CD4-positive, alpha-beta T cell treated with Interleukin-15 for 4 hours (primary cell): ENCODE data around the gene FRS3.

Experiments used
- DNase-seq: peaks from one replicate; pipeline ENCODE4 v3.0.0-alpha.2; 2020; ENCODE audit warnings: low spot score

FRS3 gene

DNA sequence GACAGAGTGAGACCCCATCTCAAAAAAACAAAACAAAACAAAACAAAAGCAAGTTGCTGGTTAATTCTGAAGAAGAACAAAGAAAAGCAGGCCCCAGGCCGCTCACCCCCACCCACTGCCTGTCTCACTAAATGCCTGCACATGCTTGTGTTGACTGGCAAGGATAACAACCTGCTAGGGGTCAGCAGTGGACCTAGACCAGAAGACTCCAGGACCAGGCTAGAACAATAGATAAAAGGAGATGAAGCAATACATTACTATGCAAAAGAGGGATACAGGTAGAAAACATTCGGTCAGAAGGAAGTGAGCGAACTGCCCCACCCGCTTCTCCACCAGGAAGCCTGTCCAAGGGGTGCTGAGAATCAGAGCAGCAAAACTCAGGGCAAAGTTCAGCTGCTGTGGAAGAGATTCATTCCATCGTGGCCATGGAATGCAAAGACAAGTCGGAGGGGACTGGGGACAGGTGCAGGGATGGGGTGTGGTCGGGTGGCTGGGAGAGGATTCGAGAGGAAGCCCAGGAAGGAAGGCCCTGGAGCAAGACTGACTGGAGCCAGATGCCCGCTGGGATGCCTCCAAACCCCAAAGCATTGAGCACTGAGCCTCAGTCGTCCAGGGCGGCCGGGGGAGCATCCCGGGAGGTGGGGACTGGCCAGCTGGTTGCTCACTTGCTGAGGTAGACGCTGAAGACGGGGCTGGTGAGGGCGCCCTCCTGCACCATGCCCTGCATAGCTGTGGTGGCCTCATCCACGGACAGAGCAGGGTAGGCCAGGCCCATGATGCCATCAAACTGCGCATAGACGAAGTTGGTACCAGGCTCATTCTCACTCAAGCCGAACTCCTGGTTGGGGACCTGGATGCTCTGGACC lies 37.8 kb downstream of the FRS3 start:
- no peak for DNase-seq

DNA sequence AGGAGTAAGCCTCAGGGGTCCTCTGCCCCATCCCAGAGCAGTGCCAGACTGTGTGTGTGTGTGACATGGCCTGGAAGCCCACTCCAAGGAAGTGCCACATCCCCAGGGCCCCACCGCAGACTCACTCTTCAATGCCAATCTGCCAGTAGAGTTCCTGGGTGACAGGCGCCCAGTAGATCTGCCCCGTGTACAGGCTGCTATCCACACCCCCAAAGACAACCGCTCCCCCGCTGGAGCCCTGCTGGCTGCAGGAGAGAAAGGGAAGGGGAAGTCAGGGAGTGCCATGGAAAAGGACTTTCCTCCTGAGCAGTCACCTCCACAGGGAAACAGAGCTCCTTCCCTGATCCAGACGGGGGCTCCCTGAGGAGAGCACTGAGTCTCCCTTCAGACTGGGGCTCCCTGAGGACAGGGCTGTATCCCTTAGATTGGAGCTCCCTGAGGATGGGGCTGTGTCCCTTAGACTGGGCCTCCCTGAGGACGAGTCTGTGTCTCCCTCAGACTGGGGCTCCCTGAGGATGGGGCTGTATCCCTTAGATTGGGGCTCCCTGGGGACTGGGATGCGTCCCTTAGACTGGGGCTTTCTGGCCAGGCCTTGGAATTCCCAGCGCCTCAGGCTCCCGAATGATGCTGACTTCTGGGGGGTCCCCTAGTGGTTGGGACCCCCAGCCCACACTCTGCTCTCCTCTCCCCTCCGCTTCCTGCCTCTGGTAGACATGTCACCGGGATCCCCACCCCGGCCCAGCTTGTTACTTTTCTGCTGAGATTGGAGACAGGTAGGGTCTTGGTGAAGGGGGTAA lies 39.1 kb downstream of the FRS3 start:
- no peak for DNase-seq

- DNase-seq = no peak
These were observed 40.7 kb downstream of the FRS3 start for GRCh38 chr6:41739041-41739440.

DNA sequence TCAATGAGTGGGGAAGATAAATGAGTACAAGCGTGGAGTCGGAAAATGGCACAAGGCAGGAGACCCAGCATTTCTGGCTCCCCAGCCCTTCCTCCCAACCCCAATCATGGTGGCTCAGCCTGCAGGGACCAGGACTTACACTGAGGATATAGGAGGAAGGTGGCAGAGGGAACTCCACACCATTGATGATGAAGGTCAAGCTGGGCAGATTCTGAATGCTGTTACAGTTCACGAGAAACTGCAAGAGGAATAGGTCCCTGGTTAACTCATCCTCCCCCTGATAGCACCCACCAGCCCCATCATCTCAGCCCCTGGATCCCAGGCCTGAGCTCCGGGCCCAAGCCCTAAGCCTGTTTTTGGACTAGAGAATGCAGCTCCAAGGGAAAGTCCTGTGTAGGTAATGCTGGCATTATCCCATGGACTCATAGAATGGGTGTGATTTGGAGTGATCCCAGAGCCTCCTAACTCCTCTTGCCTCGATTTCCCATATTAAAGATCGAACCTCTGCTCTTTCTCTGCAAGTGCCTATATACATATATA lies 42.0 kb downstream of the FRS3 start:
- no peak for DNase-seq

GRCh38 chr6:41736800-41737555 lies 42.7 kb downstream of the FRS3 start:
- no peak for DNase-seq

GRCh38 chr6:41736186-41736733 lies 43.4 kb downstream of the FRS3 start:
- no peak for DNase-seq

- DNase-seq = peak; percentile 93
These were observed 44.1 kb downstream of the FRS3 start, which contains the start of gene TFEB for GRCh38 chr6:41735427-41736185. TSS of gene TFEB (minus strand) at chr6:41735608. CDS start at chr6:41691213, 44,395 bp downstream.

DNA sequence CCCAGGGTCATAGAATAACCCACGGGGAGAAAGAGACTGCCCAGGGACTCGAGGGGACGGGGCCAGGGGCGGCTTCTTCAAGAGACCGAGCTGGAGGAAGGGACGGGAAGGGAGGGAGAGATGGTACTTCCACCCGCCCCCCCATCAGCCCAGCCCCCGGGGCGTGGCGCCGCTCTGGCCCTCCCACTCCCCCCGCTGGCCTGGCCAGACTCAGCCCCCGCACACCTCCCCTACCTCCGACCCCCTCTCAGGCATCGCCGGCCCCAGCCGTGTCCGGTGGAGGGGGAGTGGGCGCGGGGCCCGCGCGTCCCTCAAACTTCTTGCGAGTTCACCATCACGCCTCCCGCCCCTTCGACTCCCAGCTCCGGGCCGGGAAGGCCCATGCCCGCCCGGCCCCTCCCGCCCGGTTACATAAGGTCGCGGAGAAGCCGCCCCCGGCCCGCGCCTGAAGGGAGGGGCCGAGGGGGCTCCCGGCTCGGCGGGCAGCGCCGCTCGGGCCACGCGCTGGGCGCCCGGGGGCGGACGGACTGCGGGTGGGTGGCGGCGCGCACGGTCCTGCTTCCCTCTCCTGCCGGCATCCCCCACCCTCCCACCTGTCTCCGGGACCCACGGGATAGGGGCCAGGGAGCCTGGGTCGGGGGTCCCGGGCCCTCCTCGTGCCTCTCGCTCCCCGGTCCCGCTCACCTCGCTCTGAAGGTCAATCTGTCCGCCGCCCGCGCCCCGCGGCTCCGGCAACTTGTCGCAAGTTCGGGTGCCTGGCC lies 44.9 kb downstream of the FRS3 start:
- DNase-seq = peak; percentile 65

GRCh38 chr6:41733707-41734665 lies 45.7 kb downstream of the FRS3 start:
- DNase-seq = peak; percentile 60

GRCh38 chr6:41733360-41733706 lies 46.4 kb downstream of the FRS3 start:
- DNase-seq = no peak

DNA sequence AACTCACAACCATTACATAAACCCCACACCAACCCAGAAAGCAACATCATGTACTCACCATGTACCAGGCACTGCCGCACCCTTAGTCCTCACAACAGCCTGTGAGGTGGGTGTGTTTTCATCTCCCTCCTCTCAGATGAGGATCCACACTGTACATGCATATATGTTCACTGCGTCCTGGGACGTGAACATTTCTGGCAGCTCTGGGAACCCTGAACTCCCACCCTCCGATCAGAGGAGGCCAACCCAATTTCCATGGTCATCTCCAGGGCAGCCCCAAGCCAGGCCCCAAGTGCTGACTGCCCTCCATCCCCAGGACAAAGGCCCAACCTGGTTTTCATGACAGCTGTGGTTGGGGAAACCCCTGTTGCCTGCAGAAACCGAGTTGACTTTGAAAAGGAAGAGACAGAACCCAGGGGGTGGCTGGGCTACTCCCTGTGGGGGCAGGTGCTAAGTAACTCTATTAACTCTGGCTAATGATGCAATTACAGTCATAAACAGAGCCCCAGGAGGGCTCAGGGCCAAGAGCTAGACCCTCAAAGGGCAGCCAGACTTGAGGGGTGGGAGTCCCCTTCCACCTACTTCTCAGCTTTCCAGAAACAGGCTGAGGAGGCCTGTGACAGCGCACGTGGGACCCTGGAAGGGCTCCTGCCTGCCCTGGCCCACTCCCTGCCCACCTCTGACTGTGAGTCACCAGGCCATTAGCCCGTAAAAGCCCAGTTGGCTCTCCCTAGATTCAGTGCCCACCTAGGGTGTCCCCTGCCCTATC lies 46.9 kb downstream of the FRS3 start:
- DNase-seq = peak; percentile 75

DNA sequence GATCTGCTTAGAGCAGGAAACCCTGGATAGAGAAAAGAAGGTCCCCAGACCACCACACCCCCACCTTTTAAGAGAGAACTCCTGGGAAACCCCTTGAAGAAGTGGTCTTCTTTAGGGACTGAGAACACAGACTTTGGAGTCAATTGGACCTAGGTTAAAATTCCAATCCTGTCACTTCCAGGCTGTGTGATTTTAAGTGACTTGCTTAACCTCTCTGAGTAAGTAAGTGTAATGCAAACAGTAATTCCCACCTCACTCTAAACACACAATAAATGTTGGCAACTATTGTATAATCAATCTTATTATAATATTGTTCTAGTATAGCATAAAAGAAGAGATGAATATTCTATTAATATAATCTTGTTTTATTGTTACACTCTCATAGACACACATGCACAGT lies 47.6 kb downstream of the FRS3 start:
- no peak for DNase-seq

- DNase-seq = no peak
These were observed 48.1 kb downstream of the FRS3 start for GRCh38 chr6:41731561-41732086.

- DNase-seq = no peak
These were observed 48.9 kb downstream of the FRS3 start for GRCh38 chr6:41730531-41731436.

DNA sequence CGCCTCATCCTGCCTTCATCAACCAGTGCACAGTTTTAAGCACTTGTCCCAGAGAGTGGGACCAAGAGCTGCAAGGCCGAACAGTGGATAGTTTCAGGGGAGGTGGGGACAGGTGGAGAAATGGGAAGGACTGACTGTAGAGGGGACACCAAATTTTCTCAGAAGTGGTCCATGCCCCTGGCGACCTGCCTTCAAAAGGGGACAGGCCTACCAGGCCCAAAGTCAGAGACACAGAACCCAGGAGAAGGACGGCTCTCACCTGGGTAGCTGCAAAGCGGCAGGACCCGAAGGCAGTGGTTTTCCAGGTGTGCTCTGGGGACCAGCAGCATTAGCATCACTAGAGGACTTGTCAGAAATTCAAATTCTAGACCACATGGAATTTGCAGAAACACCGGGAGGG lies 50.1 kb downstream of the FRS3 start:
- no peak for DNase-seq

- DNase-seq = no peak
These were observed 50.7 kb downstream of the FRS3 start for GRCh38 chr6:41728954-41729353.
